Spleen (tissue), 7 donors: ENCODE measurements around the gene TTC28.

ENCODE experiments used
- CTCF ChIP-seq, 11 experiments: fragments of 200-600 bp in 7 of 11; fragments of 450-650 bp in 4 of 11; sonication (generic) in 4 of 11; IDR thresholded peaks in 8 of 11; conservative IDR thresholded peaks in 3 of 11; 1 replicate in 7 of 11; 2 replicates in 4 of 11; pipeline versions ENCODE4 v1.4.0 to v1.8.0; 2016 to 2021; ENCODE audit warnings: antibody characterized with exemption in 11 of 11, inconsistent platforms in 4 of 11, mild to moderate bottlenecking in 1 of 11
- POLR2A ChIP-seq, 3 donors: fragments of 450-650 bp; IDR thresholded peaks; one replicate each; pipeline ENCODE4 v1.5.1; 2017; ENCODE audit warnings: antibody characterized with exemption in 3 of 3, mild to moderate bottlenecking in 1 of 3
- donor health status: DM: no; HTN: no; CAD: no; lungs with moderate emphysema.
- donor health status: DM: no; HTN: no; CAD: no.
- donor health status: DM: no; HTN: no; CAD: no.

- TF ChIP-seq CTCF (IDR thresholded peaks at IDR 0.05 in 8 of 11, conservative IDR thresholded peaks at IDR 0.05 in 3 of 11) = no peak
- no peak for TF ChIP-seq POLR2A (IDR thresholded peaks at IDR 0.05)
These were observed 535.5 kb downstream of the TTC28 start for GRCh38 chr22:28143961-28144745.
